PC-3 (cell line): Measurements from ENCODE around the gene ARL3. TPM values are rescaled to one million over a fixed set of nuclear protein-coding genes. Genes with fewer than 3 reads are reported as not detected.

Experiments
- ATAC-seq: fragments of 200-7000 bp; cut with Tn5 transposase; 2 replicates; pipeline ENCODE4 v1.9.1; 2020; ENCODE audit warnings: mild to moderate bottlenecking, moderate library complexity
- BruUV-seq: library from RNA; stranded (reverse); fragments of 400-500 nt; replicated peaks from 2 replicates; lab custom pipeline; 2021; lab: Mats Ljungman, UMichigan
- CTCF ChIA-PET: fragments of 300-600 bp; sonication (Branson Sonifier 250); formaldehyde crosslinking; loops from one replicate; lab custom pipeline; 2022; ENCODE audit warnings: antibody characterized with exemption; lab: Charles Lee
- POLR2A ChIA-PET: fragments of 300-600 bp; sonication (Branson Sonifier 250); formaldehyde crosslinking; loops from one replicate; lab custom pipeline; 2022; ENCODE audit warnings: antibody characterized with exemption; ENCODE audit not compliant: unreplicated experiment; lab: Charles Lee
- DNase-seq: peaks from one replicate; pipeline ENCODE4 v3.0.0-alpha.2; 2015
- H2AFZ ChIP-seq: fragments of 300-600 bp; sonication (generic); 2 replicates; pipeline ENCODE4 v1.6.0; 2016; ENCODE audit warnings: antibody characterized with exemption, low read length
- H3F3A ChIP-seq: fragments of 300-600 bp; sonication (generic); one replicate; pipeline ENCODE4 v1.6.0; 2017; ENCODE audit warnings: antibody characterized with exemption, low read length, control low read depth, mild to moderate bottlenecking; ENCODE audit not compliant: unreplicated experiment
- H3K27ac ChIP-seq: fragments of 300-600 bp; sonication (generic); 2 replicates; pipeline ENCODE4 v1.5.1; 2016; ENCODE audit warnings: mild to moderate bottlenecking, low read length
- H3K27me3 ChIP-seq: fragments of 300-600 bp; sonication (generic); 2 replicates; pipeline ENCODE4 v1.6.1; 2016; ENCODE audit warnings: low read length, mixed read lengths
- H3K36me3 ChIP-seq: fragments of 300-600 bp; sonication (generic); 2 replicates; pipeline ENCODE4 v1.6.1; 2016; ENCODE audit warnings: low read depth, mixed run types, low read length, mixed read lengths
- H3K4me1 ChIP-seq: fragments of 300-600 bp; sonication (generic); 2 replicates; pipeline ENCODE4 v1.5.1; 2016; ENCODE audit warnings: low read length; ENCODE audit not compliant: insufficient read depth
- H3K4me2 ChIP-seq: fragments of 300-600 bp; sonication (generic); 2 replicates; pipeline ENCODE4 v1.6.0; 2016; ENCODE audit warnings: low read length
- H3K4me3 ChIP-seq: fragments of 300-600 bp; sonication (generic); 2 replicates; pipeline ENCODE4 v1.5.1; 2016; ENCODE audit warnings: mild to moderate bottlenecking, low read length, mixed read lengths
- H3K79me2 ChIP-seq: fragments of 300-600 bp; sonication (generic); 2 replicates; pipeline ENCODE4 v1.6.1; 2017; ENCODE audit warnings: low read length, mixed read lengths
- H3K9ac ChIP-seq: fragments of 300-600 bp; sonication (generic); 2 replicates; pipeline ENCODE4 v1.6.0; 2016; ENCODE audit warnings: mild to moderate bottlenecking, low read length
- H3K9me2 ChIP-seq: fragments of 300-600 bp; sonication (generic); replicated peaks from 2 replicates; pipeline ENCODE4 v1.6.1; 2016; ENCODE audit warnings: mixed run types, low read length, mixed read lengths
- H3K9me3 ChIP-seq: fragments of 300-600 bp; sonication (generic); 2 replicates; pipeline ENCODE4 v1.6.1; 2016; ENCODE audit warnings: low read length, mixed read lengths
- H4K20me1 ChIP-seq: fragments of 300-600 bp; sonication (generic); 2 replicates; pipeline ENCODE4 v1.6.1; 2016; ENCODE audit warnings: low read length, mixed read lengths
- EZH2 ChIP-seq: fragments of 300-600 bp; sonication (generic); IDR thresholded peaks from one replicate; pipeline ENCODE4 v1.6.1; 2017; ENCODE audit warnings: antibody characterized with exemption, mild to moderate bottlenecking, low read length; ENCODE audit not compliant: unreplicated experiment
- EZH2phosphoT487 ChIP-seq: fragments of 300-600 bp; sonication (generic); IDR thresholded peaks from 2 replicates; pipeline ENCODE4 v1.6.1; 2018; ENCODE audit warnings: mild to moderate bottlenecking, antibody characterized with exemption, low read length, borderline replicate concordance
- intact Hi-C: fragments of 100-400 bp; cut with micrococcal nuclease; formaldehyde crosslinking; loops from 2 replicates; pipeline ENCODE4 v1.9.0; 2023
- total RNA-seq: library from RNA; depleted of rRNA; stranded (reverse); fragments of >200 nt; gene quantifications from 2 replicates; pipeline ENCODE4 v1.2.3, GENCODE V29; 2014
- TF ChIP-seq, protein P1 (sequence below): fragments of 300-600 bp; sonication (generic); conservative IDR thresholded peaks from 2 replicates; pipeline ENCODE4 v1.5.1; 2017; ENCODE audit warnings: antibody characterized with exemption, low read depth, mild to moderate bottlenecking, low read length

The ARL3 gene
- total RNA-seq, 1 experiment from 2014 or later = 2.8 TPM

GRCh38 chr10:102726274-102726673, 12.1 kb upstream of the ARL3 start:
- Histone ChIP-seq H3K4me1 (no peaks in the 10 kb centered on the region), H3K9me2 (no peaks in the 10 kb centered on the region), H2AFZ (no peak overlapping the region), H3K9me3 (no peaks in the 10 kb centered on the region), H3K4me2 (no peak overlapping the region), H4K20me1 (no peaks in the 10 kb centered on the region), H3K27ac (no peak overlapping the region), H3K36me3 (no peaks in the 10 kb centered on the region), H3F3A (no peaks in the 10 kb centered on the region), H3K9ac (no peak overlapping the region), H3K4me3 (no peak overlapping the region), H3K79me2 (no peaks in the 10 kb centered on the region), H3K27me3 (no peaks in the 10 kb centered on the region)
- ChIA-PET CTCF (no interaction called here), POLR2A (no interaction called here)
- TF ChIP-seq EZH2phosphoT487 = no peak
- TF ChIP-seq, protein P1, sequence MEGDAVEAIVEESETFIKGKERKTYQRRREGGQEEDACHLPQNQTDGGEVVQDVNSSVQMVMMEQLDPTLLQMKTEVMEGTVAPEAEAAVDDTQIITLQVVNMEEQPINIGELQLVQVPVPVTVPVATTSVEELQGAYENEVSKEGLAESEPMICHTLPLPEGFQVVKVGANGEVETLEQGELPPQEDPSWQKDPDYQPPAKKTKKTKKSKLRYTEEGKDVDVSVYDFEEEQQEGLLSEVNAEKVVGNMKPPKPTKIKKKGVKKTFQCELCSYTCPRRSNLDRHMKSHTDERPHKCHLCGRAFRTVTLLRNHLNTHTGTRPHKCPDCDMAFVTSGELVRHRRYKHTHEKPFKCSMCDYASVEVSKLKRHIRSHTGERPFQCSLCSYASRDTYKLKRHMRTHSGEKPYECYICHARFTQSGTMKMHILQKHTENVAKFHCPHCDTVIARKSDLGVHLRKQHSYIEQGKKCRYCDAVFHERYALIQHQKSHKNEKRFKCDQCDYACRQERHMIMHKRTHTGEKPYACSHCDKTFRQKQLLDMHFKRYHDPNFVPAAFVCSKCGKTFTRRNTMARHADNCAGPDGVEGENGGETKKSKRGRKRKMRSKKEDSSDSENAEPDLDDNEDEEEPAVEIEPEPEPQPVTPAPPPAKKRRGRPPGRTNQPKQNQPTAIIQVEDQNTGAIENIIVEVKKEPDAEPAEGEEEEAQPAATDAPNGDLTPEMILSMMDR = no peak
- DNase-seq = no peak
- no peak for ATAC-seq
- intact Hi-C loops = no loop called here
- BruUV-seq = no TSS peak

DNA sequence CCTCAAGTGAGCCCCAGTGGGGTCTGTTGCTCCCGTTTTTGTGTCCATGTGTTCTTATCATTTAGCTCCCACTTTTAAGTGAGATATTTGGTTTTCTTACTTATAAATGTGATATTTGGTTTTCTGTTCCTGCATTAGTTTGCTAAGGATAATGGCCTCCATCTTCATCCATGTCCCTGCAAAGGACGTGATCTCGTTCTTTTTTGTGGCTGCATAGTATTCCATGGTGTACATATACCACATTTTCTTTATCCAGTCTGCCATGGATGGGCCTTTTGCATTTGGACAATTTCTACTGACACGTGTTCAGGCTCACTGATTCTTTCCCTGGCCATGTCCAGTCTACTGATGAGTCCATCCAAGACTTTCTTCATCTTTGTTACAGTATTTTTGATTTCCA, 9.8 kb upstream of the ARL3 start:
- ChIA-PET POLR2A (no interaction called here), CTCF (no interaction called here)
- H3K4me3 ChIP-seq = no peak overlapping the region
- ATAC-seq (no peak), DNase-seq (no peak)
- H3K9me2 ChIP-seq = no peaks in the 10 kb centered on the region
- no peaks in the 10 kb centered on the region for H3F3A ChIP-seq
- H2AFZ ChIP-seq = no peak overlapping the region
- no peak overlapping the region for H3K27ac ChIP-seq
- intact Hi-C loops = no loop called here
- H4K20me1 ChIP-seq = no peaks in the 10 kb centered on the region
- H3K4me1 ChIP-seq = no peaks in the 10 kb centered on the region
- no peaks in the 10 kb centered on the region for H3K36me3 ChIP-seq
- H3K4me2 ChIP-seq = no peak overlapping the region
- TF ChIP-seq EZH2phosphoT487 (no peak), EZH2 (no peak)
- TF ChIP-seq, protein P1 = no peak
- H3K9me3 ChIP-seq = no peaks in the 10 kb centered on the region
- no peaks in the 10 kb centered on the region for H3K79me2 ChIP-seq
- BruUV-seq = no TSS peak
- no peak overlapping the region for H3K9ac ChIP-seq
- H3K27me3 ChIP-seq = no peaks in the 10 kb centered on the region

DNA sequence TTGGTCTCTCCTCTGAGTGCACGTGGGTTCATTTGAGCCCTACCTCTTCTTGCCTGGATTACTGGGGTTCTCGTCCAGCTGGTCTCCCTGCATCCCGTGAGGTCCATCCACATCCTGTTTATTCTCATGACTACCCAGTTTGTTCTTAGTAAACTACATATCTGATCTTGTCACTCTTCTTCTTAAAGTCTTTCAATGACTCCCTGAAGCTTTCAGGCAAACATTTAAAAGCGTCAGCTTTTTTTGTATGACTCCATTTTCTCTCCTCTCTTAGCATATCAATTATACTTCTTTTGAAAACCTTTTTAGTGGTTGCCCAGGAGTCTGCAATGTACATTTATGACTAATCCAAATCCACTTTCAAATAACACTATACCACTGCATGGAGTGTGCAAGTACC, 7.8 kb upstream of the ARL3 start:
- Histone ChIP-seq H3K4me1 (no peaks in the 10 kb centered on the region), H3K9me2 (no peaks in the 10 kb centered on the region), H3K4me2 (no peak overlapping the region), H4K20me1 (no peaks in the 10 kb centered on the region), H3K27me3 (no peaks in the 10 kb centered on the region), H3K36me3 (no peaks in the 10 kb centered on the region), H3F3A (no peaks in the 10 kb centered on the region), H3K27ac (no peak overlapping the region), H2AFZ (no peak overlapping the region), H3K9ac (no peak overlapping the region), H3K4me3 (no peak overlapping the region), H3K9me3 (no peaks in the 10 kb centered on the region), H3K79me2 (no peaks in the 10 kb centered on the region)
- DNase-seq (no peak), ATAC-seq (no peak)
- POLR2A ChIA-PET = no interaction called here
- TF ChIP-seq, protein P1 = no peak
- TF ChIP-seq EZH2phosphoT487 (no peak), EZH2 (no peak)
- CTCF ChIA-PET = no interaction called here
- no TSS peak for BruUV-seq
- intact Hi-C loops = no loop called here
